H1 (cell line): Measurements from ENCODE around the gene RIPK4. TPM values are rescaled to one million over a fixed set of nuclear protein-coding genes. Genes with fewer than 3 reads are reported as not detected.

Source experiments
- CTCF ChIA-PET: fragments of 300-600 bp; sonication (Branson Sonifier 250); formaldehyde crosslinking; loops from one replicate; lab custom pipeline; 2021; ENCODE audit not compliant: partially characterized antibody; lab: Charles Lee
- POLR2A ChIA-PET: fragments of 300-600 bp; sonication (Branson Sonifier 250); formaldehyde crosslinking; loops from one replicate; lab custom pipeline; 2021; ENCODE audit warnings: inconsistent platforms; ENCODE audit not compliant: partially characterized antibody; lab: Charles Lee
- DNase-seq, 2 experiments: peaks; one replicate each; pipeline versions ENCODE4 v3.0.0 to v3.0.0-alpha.2; 2010 to 2022; ENCODE audit warnings: low spot score in 2 of 2, low read depth in 1 of 2, mixed read lengths in 1 of 2
- FAIRE-seq: peaks from 2 replicates; lab custom pipeline; 2011; peaks lifted over from hg19 to GRCh38; lab: Jason Lieb, UNC
- H2AFZ ChIP-seq: 2 replicates; pipeline ENCODE4 v1.8.1; 2012; ENCODE audit warnings: low read length, inconsistent platforms
- H2AK5ac ChIP-seq: 2 replicates; pipeline ENCODE4 v1.6.1; 2013; ENCODE audit warnings: low read depth, low read length
- H2BK120ac ChIP-seq: replicated peaks from 2 replicates; pipeline ENCODE3; 2013; ENCODE audit warnings: low read depth, low read length, inconsistent platforms
- H2BK12ac ChIP-seq: 2 replicates; pipeline ENCODE4 v1.6.1; 2013; ENCODE audit warnings: low read depth, low read length
- H2BK15ac ChIP-seq: 2 replicates; pipeline ENCODE4 v1.6.1; 2013; ENCODE audit warnings: low read length
- H2BK20ac ChIP-seq: 2 replicates; pipeline ENCODE4 v1.6.1; 2013; ENCODE audit warnings: low read length
- H2BK5ac ChIP-seq: 2 replicates; pipeline ENCODE4 v1.6.1; 2013; ENCODE audit warnings: low read depth, low read length
- H3K14ac ChIP-seq: 2 replicates; pipeline ENCODE4 v1.6.1; 2013; ENCODE audit warnings: inconsistent platforms; ENCODE audit not compliant: insufficient read length
- H3K18ac ChIP-seq: 2 replicates; pipeline ENCODE4 v1.6.1; 2013; ENCODE audit warnings: low read length; ENCODE audit errors: extremely low read depth
- H3K23ac ChIP-seq: 2 replicates; pipeline ENCODE4 v1.6.1; 2013; ENCODE audit warnings: inconsistent platforms; ENCODE audit not compliant: insufficient read length
- H3K23me2 ChIP-seq: 2 replicates; pipeline ENCODE4 v1.6.1; 2013; ENCODE audit warnings: low read depth, low read length
- H3K27ac ChIP-seq: 2 replicates; pipeline ENCODE4 v1.6.1; 2011; ENCODE audit warnings: low read depth, low read length, inconsistent platforms
- H3K27me3 ChIP-seq, 4 experiments: replicated peaks in 1 of 4; 1 replicate in 1 of 4; 2 replicates in 3 of 4; pipeline versions ENCODE4 v1.6.1 to v1.8.1; 2011 to 2013; ENCODE audit warnings: low read length in 3 of 4, mild to moderate bottlenecking in 3 of 4, inconsistent platforms in 2 of 4, mixed read lengths in 2 of 4, moderate library complexity in 1 of 4; ENCODE audit not compliant: control insufficient read depth in 3 of 4, insufficient read depth in 3 of 4; ENCODE audit errors: extremely low read depth in 1 of 4
- H3K36me3 ChIP-seq, 4 experiments: 2 replicates each; pipeline versions ENCODE4 v1.6.1 to v1.8.1; 2011 to 2013; ENCODE audit warnings: mild to moderate bottlenecking in 4 of 4, low read length in 3 of 4, moderate library complexity in 2 of 4, control low read depth in 1 of 4, inconsistent platforms in 1 of 4; ENCODE audit not compliant: insufficient read depth in 4 of 4, control insufficient read depth in 2 of 4
- H3K4ac ChIP-seq: replicated peaks from 2 replicates; pipeline ENCODE3; 2013; ENCODE audit warnings: low read length, low read depth, mixed read lengths, inconsistent platforms; ENCODE audit not compliant: insufficient read length
- H3K4me1 ChIP-seq, 4 experiments: replicated peaks in 1 of 4; 1 replicate in 1 of 4; 2 replicates in 3 of 4; pipeline versions ENCODE4 v1.6.1 to v1.8.1; 2011 to 2013; ENCODE audit warnings: low read length in 3 of 4, inconsistent platforms in 2 of 4, mixed read lengths in 1 of 4; ENCODE audit not compliant: insufficient read depth in 4 of 4, control insufficient read depth in 3 of 4
- H3K4me2 ChIP-seq, 2 experiments: 2 replicates each; pipeline versions ENCODE4 v1.6.1 to v1.8.1; 2011 to 2013; ENCODE audit warnings: low read depth in 2 of 2, low read length in 2 of 2, control low read depth in 1 of 2, inconsistent platforms in 1 of 2, mild to moderate bottlenecking in 1 of 2; ENCODE audit not compliant: insufficient read depth in 1 of 2
- H3K4me3 ChIP-seq, 4 experiments: fragments of 200-600, 300-600 bp in 1 of 4; sonication (generic), shearing (Covaris generic), sonication (Bioruptor Twin) in 1 of 4; 2 replicates each; pipeline versions ENCODE4 v1.5.1 to v1.8.1; 2011 to 2016; ENCODE audit warnings: low read length in 4 of 4, low read depth in 3 of 4, control low read depth in 2 of 4, inconsistent platforms in 2 of 4, mild to moderate bottlenecking in 2 of 4, mixed read lengths in 1 of 4, moderate library complexity in 1 of 4; ENCODE audit not compliant: insufficient read depth in 2 of 4; ENCODE audit errors: extremely low read depth in 1 of 4
- H3K56ac ChIP-seq: replicated peaks from 2 replicates; pipeline ENCODE3; 2013; ENCODE audit warnings: low read depth, mild to moderate bottlenecking, mixed read lengths, low read length, inconsistent platforms; ENCODE audit not compliant: insufficient read length
- H3K79me1 ChIP-seq: 2 replicates; pipeline ENCODE4 v1.6.1; 2013; ENCODE audit warnings: low read depth, low read length, control low read depth
- H3K79me2 ChIP-seq, 2 experiments: 2 replicates each; pipeline versions ENCODE4 v1.6.1 to v1.8.1; 2012 to 2013; ENCODE audit warnings: low read length in 2 of 2, mild to moderate bottlenecking in 2 of 2, inconsistent platforms in 1 of 2; ENCODE audit not compliant: insufficient read depth in 2 of 2, control insufficient read depth in 1 of 2
- H3K9ac ChIP-seq, 4 experiments: replicated peaks in 1 of 4; 1 replicate in 1 of 4; 2 replicates in 3 of 4; pipeline versions ENCODE4 v1.6.1 to v1.8.1; 2011 to 2013; ENCODE audit warnings: low read depth in 3 of 4, low read length in 3 of 4, control low read depth in 2 of 4, mild to moderate bottlenecking in 2 of 4, moderate library complexity in 2 of 4, inconsistent platforms in 1 of 4; ENCODE audit errors: extremely low read depth in 1 of 4
- H3K9me3 ChIP-seq, 2 experiments: 2 replicates each; pipeline versions ENCODE4 v1.6.1 to v1.8.1; 2012 to 2013; ENCODE audit warnings: mild to moderate bottlenecking in 2 of 2, moderate library complexity in 2 of 2, control low read depth in 1 of 2, inconsistent platforms in 1 of 2, low read depth in 1 of 2, low read length in 1 of 2, mixed read lengths in 1 of 2; ENCODE audit not compliant: insufficient read depth in 2 of 2
- H4K20me1 ChIP-seq, 2 experiments: replicated peaks in 1 of 2; 2 replicates each; pipeline versions ENCODE3 to v1.8.1; 2011 to 2013; ENCODE audit warnings: inconsistent platforms in 2 of 2, low read length in 2 of 2, mild to moderate bottlenecking in 1 of 2; ENCODE audit not compliant: insufficient read depth in 2 of 2, control insufficient read depth in 1 of 2
- H4K5ac ChIP-seq: 2 replicates; pipeline ENCODE4 v1.6.1; 2013; ENCODE audit warnings: low read length, low read depth, mixed read lengths, inconsistent platforms; ENCODE audit not compliant: insufficient read length
- H4K8ac ChIP-seq: 2 replicates; pipeline ENCODE4 v1.8.0; 2013; ENCODE audit warnings: mild to moderate bottlenecking, moderate library complexity, low read length, inconsistent platforms; ENCODE audit not compliant: insufficient read depth; ENCODE audit errors: extremely low read depth
- H4K91ac ChIP-seq: replicated peaks from 2 replicates; pipeline ENCODE3; 2013; ENCODE audit warnings: low read length, mixed read lengths, inconsistent platforms; ENCODE audit not compliant: insufficient read length
- ATF2 ChIP-seq: IDR thresholded peaks from 2 replicates; pipeline ENCODE4 v1.6.1; 2012; ENCODE audit warnings: low read length, inconsistent platforms
- BCL11A ChIP-seq, 2 experiments: IDR thresholded peaks; one replicate each; pipeline ENCODE4 v1.6.1; 2011; ENCODE audit warnings: low read depth in 2 of 2, low read length in 2 of 2, mild to moderate bottlenecking in 2 of 2
- EP300 ChIP-seq, 2 experiments: IDR thresholded peaks; 1 replicate in 1 of 2; 2 replicates in 1 of 2; pipeline ENCODE4 v1.6.1; 2011 to 2012; ENCODE audit warnings: low read depth in 2 of 2, low read length in 2 of 2, mild to moderate bottlenecking in 2 of 2, borderline replicate concordance in 1 of 2, inconsistent platforms in 1 of 2, moderate library complexity in 1 of 2
- GTF2F1 ChIP-seq: IDR thresholded peaks from 2 replicates; pipeline ENCODE4 v1.6.1; 2012; ENCODE audit warnings: low read depth, low read length, improper control_type of control experiment, borderline replicate concordance
- HDAC2 ChIP-seq, 2 experiments: fragments of 300-600 bp in 1 of 2; sonication (generic) in 1 of 2; IDR thresholded peaks; 2 replicates each; pipeline ENCODE4 v1.6.1; 2011 to 2012; ENCODE audit warnings: low read depth in 2 of 2, low read length in 2 of 2, mild to moderate bottlenecking in 2 of 2, moderate library complexity in 2 of 2, borderline replicate concordance in 1 of 2, inconsistent platforms in 1 of 2
- KDM4A ChIP-seq: IDR thresholded peaks from one replicate; pipeline ENCODE4 v1.7.1; 2012; ENCODE audit warnings: low read depth, mild to moderate bottlenecking, moderate library complexity, low read length, inconsistent platforms; ENCODE audit not compliant: severe bottlenecking
- RBBP5 ChIP-seq: IDR thresholded peaks from 2 replicates; pipeline ENCODE4 v1.7.1; 2012; ENCODE audit warnings: low read depth, mild to moderate bottlenecking, inconsistent platforms, low read length, moderate library complexity, borderline replicate concordance
- SIRT6 ChIP-seq: IDR thresholded peaks from one replicate; pipeline ENCODE4 v1.7.1; 2012; ENCODE audit warnings: low read length, inconsistent platforms
- SIX5 ChIP-seq: IDR thresholded peaks from 2 replicates; pipeline ENCODE4 v1.6.1; 2011; ENCODE audit warnings: mild to moderate bottlenecking, low read depth, low read length
- TAF1 ChIP-seq: IDR thresholded peaks from 2 replicates; pipeline ENCODE4 v1.6.1; 2011; ENCODE audit warnings: mild to moderate bottlenecking, low read depth, low read length
- TEAD4 ChIP-seq: IDR thresholded peaks from 2 replicates; pipeline ENCODE4 v1.6.1; 2012; ENCODE audit warnings: low read depth, low read length, inconsistent platforms, mixed read lengths
- YY1 ChIP-seq: IDR thresholded peaks from 2 replicates; pipeline ENCODE4 v1.6.1; 2011; ENCODE audit warnings: low read depth, mild to moderate bottlenecking, low read length
- WGBS, 2 experiments: shearing (Covaris generic) in 1 of 2; methylation state at CpG; one replicate each; pipeline versions ENCODE4 v1.1.6 to v1.1.7; 2013 to 2015; ENCODE audit warnings: low lambda C conversion rate in 2 of 2, mixed read lengths in 2 of 2, inconsistent platforms in 1 of 2, low coverage in 1 of 2, missing lambda C conversion rate in 1 of 2; ENCODE audit not compliant: insufficient replicate concordance in 2 of 2, insufficient coverage in 1 of 2, insufficient read length in 1 of 2; ENCODE audit errors: extremely low coverage in 1 of 2, missing lambda C conversion rate in 1 of 2; 5-methylcytosine and 5-hydroxymethylcytosine counted together
- polyA plus RNA-seq, 7 experiments: library from polyadenylated mRNA; depleted of rRNA in 3 of 7; stranded (reverse) in 5 of 7; unstranded in 2 of 7; fragments of >200 nt in 5 of 7; fragments of 200-250 nt in 2 of 7; gene quantifications; 1 replicate in 5 of 7; 2 replicates in 1 of 7; 4 replicates in 1 of 7; pipeline versions ENCODE4 v1.2.1 to v1.2.3, GENCODE V29; 2011 to 2013; ENCODE audit warnings: missing spikeins in 2 of 7, mixed read lengths in 2 of 7
- total RNA-seq: library from RNA; stranded (reverse); fragmentation: NEBNext Ultra II Directional; extraction: Animal tissue kit (Norgen Biotek cat#: 25700); gene quantifications from 2 replicates; pipeline ENCODE4 v1.2.1, GENCODE V29; 2021

Gene RIPK4
- total and polyA plus RNA-seq, 2 of the 8 experiments (the other 6 are each of a cell fraction or from before 2014, with no cell fraction given): 2.7 to 5.6 TPM

GRCh38 chr21:41803316-41803715, 36.5 kb upstream of the RIPK4 start:
- Histone ChIP-seq H3K79me2 (no peaks in the 10 kb centered on the region), H2BK15ac (no peak overlapping the region), H3K4ac (no peak overlapping the region), H3K18ac (no peak overlapping the region), H3K4me3 (no peak overlapping the region), H3K23ac (no peak overlapping the region), H3K56ac (no peak overlapping the region), H3K23me2 (peaks cover 14% of the 10 kb centered on the region; the same call in 1 of the 2 replicates), H3K4me1 (no peaks in the 10 kb centered on the region), H3K27ac (no peak overlapping the region), H4K5ac (no peak overlapping the region), H3K4me2 (no peak overlapping the region), H2BK5ac (no peak overlapping the region), H2BK12ac (no peak overlapping the region), H3K79me1 (no peaks in the 10 kb centered on the region; the same call in 1 of the 2 replicates), H4K91ac (no peak overlapping the region), H3K9me3 (no peaks in the 10 kb centered on the region), H2BK120ac (no peak overlapping the region), H3K36me3 (peaks cover 4 to 10% (median 7%) of the 10 kb centered on the region in 4 experiments; a peak in 6 of 8 replicates), H2AK5ac (no peak overlapping the region), H3K14ac (no peak overlapping the region), H3K27me3 (no peaks in the 10 kb centered on the region), H3K9ac (no peak overlapping the region), H4K20me1 (peaks cover 2 to 11% of the 10 kb centered on the region in 2 experiments), H2BK20ac (no peak overlapping the region), H4K8ac (no peak overlapping the region), H2AFZ (no peak overlapping the region)
- ChIA-PET CTCF (interaction anchor here (1.5 kb wide), 2 partner anchors 13 to 191 kb away, joined by 4 to 8 read pairs; no protein-coding TSS in a partner anchor), POLR2A (no interaction called here)
- FAIRE-seq: no peak
- WGBS, 2 experiments: 90% methylated on average over 13 of the region's 13 CpGs; no CpG with 5 or more reads in 1 of the 2 experiments
- no peak for DNase-seq
- TF ChIP-seq GTF2F1 (no peak), TAF1 (no peak), SIX5 (no peak), TEAD4 (no peak), KDM4A (no peak), ATF2 (no peak), EP300 (IDR thresholded peaks at IDR 0.05; ENCODE audit: borderline replicate concordance in 1 of 2, low read depth in 2 of 2, low read length in 2 of 2) (no peak), BCL11A (IDR thresholded peaks at IDR 0.05; ENCODE audit: low read depth in 2 of 2, low read length in 2 of 2) (no peak), RBBP5 (no peak), YY1 (no peak), HDAC2 (IDR thresholded peaks at IDR 0.05; ENCODE audit: borderline replicate concordance in 1 of 2, low read depth in 2 of 2, low read length in 2 of 2) (no peak), SIRT6 (no peak)
